GM23338 (cell line): ENCODE measurements around the gene TTC27. TPM values are rescaled to one million over a fixed set of nuclear protein-coding genes. Genes with fewer than 3 reads are reported as not detected.

Experiments
- ATAC-seq: fragments of 200-7000 bp; cut with Tn5 transposase; 3 replicates; pipeline ENCODE4 v1.9.1; 2020
- DNase-seq: peaks from one replicate; pipeline ENCODE4 v3.0.0-alpha.2; 2015; ENCODE audit warnings: low spot score
- H2AFZ ChIP-seq: fragments of 200-600 bp; sonication (generic); 2 replicates; pipeline ENCODE4 v1.8.0; 2016; ENCODE audit warnings: antibody characterized with exemption, mild to moderate bottlenecking, moderate library complexity
- H3F3A ChIP-seq: fragments of 200-600 bp; sonication (generic); replicated peaks from 2 replicates; pipeline ENCODE4 v1.8.0; 2017; ENCODE audit warnings: antibody characterized with exemption, mixed run types, low read depth
- H3K27ac ChIP-seq: fragments of 200-600 bp; sonication (generic); 2 replicates; pipeline ENCODE4 v1.6.1; 2016; ENCODE audit warnings: low read depth
- H3K27me3 ChIP-seq: fragments of 200-600 bp; sonication (generic); 2 replicates; pipeline ENCODE4 v1.8.0; 2016; ENCODE audit warnings: mild to moderate bottlenecking, mixed run types, moderate library complexity; ENCODE audit not compliant: insufficient read depth
- H3K36me3 ChIP-seq: fragments of 200-600 bp; sonication (generic); 2 replicates; pipeline ENCODE4 v1.8.0; 2016; ENCODE audit warnings: mild to moderate bottlenecking; ENCODE audit not compliant: insufficient read depth
- H3K4me1 ChIP-seq: fragments of 200-600 bp; sonication (generic); 2 replicates; pipeline ENCODE4 v1.8.0; 2016; ENCODE audit warnings: mild to moderate bottlenecking, moderate library complexity; ENCODE audit not compliant: insufficient read depth
- H3K4me2 ChIP-seq: fragments of 200-600 bp; sonication (generic); 2 replicates; pipeline ENCODE4 v1.7.1; 2017; ENCODE audit warnings: mixed run types
- H3K4me3 ChIP-seq: fragments of 200-600 bp; sonication (generic); 2 replicates; pipeline ENCODE4 v1.6.1; 2016; ENCODE audit warnings: mixed run types
- H3K79me2 ChIP-seq: fragments of 200-600 bp; sonication (generic); replicated peaks from 2 replicates; pipeline ENCODE4 v1.8.0; 2017; ENCODE audit warnings: mild to moderate bottlenecking; ENCODE audit not compliant: insufficient read depth
- H3K9me2 ChIP-seq: fragments of 200-600 bp; sonication (generic); 2 replicates; pipeline ENCODE4 v1.8.0; 2017; ENCODE audit not compliant: insufficient read depth
- H4K20me1 ChIP-seq: fragments of 200-600 bp; sonication (generic); replicated peaks from 2 replicates; pipeline ENCODE4 v1.8.0; 2017; ENCODE audit warnings: mild to moderate bottlenecking; ENCODE audit not compliant: insufficient read depth
- H3K27ac Mint-ChIP-seq: 2 replicates; pipeline ENCODE4 v1.8.0; 2020; ENCODE audit warnings: inconsistent platforms, mild to moderate bottlenecking, moderate library complexity, mixed read lengths
- H3K27me3 Mint-ChIP-seq: 3 replicates; pipeline ENCODE4 v1.8.0; 2022; ENCODE audit warnings: low read depth, mild to moderate bottlenecking, moderate library complexity, mixed read lengths, inconsistent platforms; ENCODE audit not compliant: insufficient read depth, poor library complexity
- H3K36me3 Mint-ChIP-seq: 3 replicates; pipeline ENCODE4 v1.8.0; 2021; ENCODE audit warnings: low read depth, mild to moderate bottlenecking, inconsistent platforms, moderate library complexity, mixed read lengths
- H3K4me1 Mint-ChIP-seq: 3 replicates; pipeline ENCODE4 v1.8.0; 2020; ENCODE audit warnings: mild to moderate bottlenecking, inconsistent platforms, mixed read lengths
- H3K4me3 Mint-ChIP-seq: 3 replicates; pipeline ENCODE4 v1.8.0; 2021; ENCODE audit warnings: moderate library complexity, mild to moderate bottlenecking, inconsistent platforms, mixed read lengths
- H3K9me3 Mint-ChIP-seq: 3 replicates; pipeline ENCODE4 v1.8.0; 2020; ENCODE audit warnings: moderate library complexity, mild to moderate bottlenecking, inconsistent platforms, mixed read lengths
- CREB1 ChIP-seq: fragments of 250-450 bp; sonication (Bioruptor Pico); IDR thresholded peaks from 2 replicates; pipeline ENCODE4 v1.5.0; 2020; ENCODE audit warnings: low read depth, mild to moderate bottlenecking, moderate library complexity
- ETS1 ChIP-seq: IDR thresholded peaks from 2 replicates; pipeline ENCODE4 v1.6.1; 2016; ENCODE audit warnings: antibody characterized with exemption
- EZH2 ChIP-seq: fragments of 200-600 bp; sonication (generic); IDR thresholded peaks from one replicate; pipeline ENCODE4 v1.8.0; 2017; ENCODE audit warnings: antibody characterized with exemption, mild to moderate bottlenecking, low read depth; ENCODE audit not compliant: unreplicated experiment
- EZH2phosphoT487 ChIP-seq: fragments of 200-600 bp; sonication (generic); IDR thresholded peaks from one replicate; pipeline ENCODE4 v1.8.1; 2018; ENCODE audit warnings: antibody characterized with exemption; ENCODE audit not compliant: unreplicated experiment
- JUNB ChIP-seq: IDR thresholded peaks from one replicate; pipeline ENCODE4 v1.6.1; 2016; ENCODE audit warnings: antibody characterized with exemption; ENCODE audit not compliant: unreplicated experiment
- NANOG ChIP-seq: IDR thresholded peaks from 2 replicates; pipeline ENCODE4 v1.6.1; 2016; ENCODE audit warnings: antibody characterized with exemption, borderline replicate concordance
- POLR2AphosphoS5 ChIP-seq: IDR thresholded peaks from 2 replicates; pipeline ENCODE4 v1.6.1; 2016; ENCODE audit warnings: antibody characterized with exemption, low read depth
- STAT1 ChIP-seq: IDR thresholded peaks from one replicate; pipeline ENCODE4 v1.6.1; 2016; ENCODE audit warnings: antibody characterized with exemption; ENCODE audit not compliant: unreplicated experiment
- ZNF114 ChIP-seq: fragments of 250-450 bp; sonication (Bioruptor Pico); IDR thresholded peaks from 2 replicates; pipeline ENCODE4 v1.5.0; 2020; ENCODE audit warnings: mild to moderate bottlenecking, moderate library complexity
- ZNF331 ChIP-seq: fragments of 250-450 bp; sonication (Bioruptor Pico); IDR thresholded peaks from 2 replicates; pipeline ENCODE4 v1.5.0; 2020; ENCODE audit warnings: low read depth, mild to moderate bottlenecking, moderate library complexity
- ZNF462 ChIP-seq: fragments of 250-450 bp; sonication (Bioruptor Pico); IDR thresholded peaks from 2 replicates; pipeline ENCODE4 v1.5.0; 2020; ENCODE audit warnings: mild to moderate bottlenecking, moderate library complexity
- polyA plus RNA-seq: library from polyadenylated mRNA; unstranded; fragments of >200 nt; fragmentation: Nextera tagmentation; extraction: Ambion mirVana; gene quantifications from 2 replicates; pipeline ENCODE4 v1.2.1, GENCODE V29; 2016
- total RNA-seq: library from RNA; depleted of rRNA; stranded (reverse); fragments of >200 nt; shearing (Covaris generic); gene quantifications from 2 replicates; pipeline ENCODE4 v1.2.3, GENCODE V29; 2014
- TF ChIP-seq, protein P1 (sequence below), 2 experiments: fragments of 200-600 bp in 1 of 2; sonication (generic) in 1 of 2; conservative IDR thresholded peaks; 2 replicates each; pipeline versions ENCODE4 v1.5.1 to v1.6.1; 2016 to 2017; ENCODE audit warnings: antibody characterized with exemption in 2 of 2, low read depth in 2 of 2, mild to moderate bottlenecking in 2 of 2, moderate library complexity in 1 of 2

Gene TTC27
- total and polyA plus RNA-seq, 2 experiments from 2014 or later: 11.8 to 41.3 TPM

DNA sequence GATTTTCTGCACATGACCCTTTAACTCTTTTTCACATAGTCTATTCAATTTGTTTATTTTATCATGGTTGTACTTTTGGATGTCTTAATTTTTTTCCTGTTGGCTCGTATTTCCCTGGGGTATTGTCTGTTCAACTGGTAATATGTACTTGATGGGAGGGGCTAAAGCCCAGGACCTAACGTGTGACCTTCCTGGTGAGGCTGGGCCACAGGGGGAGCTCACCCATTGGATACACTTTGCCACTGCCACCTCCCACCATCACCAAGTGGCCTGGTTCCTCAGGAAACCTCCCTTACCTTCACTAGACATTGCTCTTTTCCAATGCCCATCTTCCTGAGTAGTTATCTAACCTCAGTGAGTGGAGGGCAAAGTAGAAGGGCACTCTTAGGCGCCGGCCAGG lies 175.0 kb downstream of the TTC27 start:
- Histone ChIP-seq H3K27ac (no peak overlapping the region), H3K27me3 (no peaks in the 10 kb centered on the region), H3K4me1 (no peaks in the 10 kb centered on the region), H3K4me3 (no peak overlapping the region), H3K36me3 (no peaks in the 10 kb centered on the region), H2AFZ (no peak overlapping the region), H3K4me2 (no peak overlapping the region), H3K79me2 (no peaks in the 10 kb centered on the region), H3K9me2 (no peaks in the 10 kb centered on the region), H4K20me1 (no peaks in the 10 kb centered on the region), H3F3A (no peaks in the 10 kb centered on the region)
- Mint-ChIP-seq H3K27ac (no peak overlapping the region; the same call in 1 of the 2 replicates), H3K27me3 (no peaks in the 10 kb centered on the region), H3K9me3 (no peaks in the 10 kb centered on the region), H3K4me3 (no peak overlapping the region), H3K4me1 (no peaks in the 10 kb centered on the region), H3K36me3 (no peaks in the 10 kb centered on the region)
- ATAC-seq (no peak), DNase-seq (no peak)
- TF ChIP-seq ETS1 (no peak), ZNF114 (no peak), NANOG (no peak), STAT1 (no peak)

DNA sequence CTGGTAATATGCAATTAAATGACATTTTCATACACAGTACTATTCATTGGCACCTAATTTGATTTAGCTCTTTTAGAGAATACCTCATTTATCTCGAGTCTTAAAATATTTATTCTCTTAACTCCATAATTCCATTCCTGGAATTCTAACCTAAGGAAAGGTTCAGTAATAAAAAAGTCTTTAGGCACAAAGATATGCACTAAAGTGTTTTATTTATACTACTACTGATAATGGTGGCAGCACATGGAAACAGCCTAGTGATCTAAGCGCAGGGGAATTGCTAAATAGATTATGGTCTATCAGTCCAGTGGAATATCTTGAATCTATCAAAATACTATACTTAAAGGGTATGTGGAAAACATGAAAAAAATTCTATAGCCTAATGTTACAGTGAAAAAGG lies 176.4 kb downstream of the TTC27 start:
- no peaks in the 10 kb centered on the region for H3F3A ChIP-seq
- H4K20me1 ChIP-seq: no peaks in the 10 kb centered on the region
- H3K4me3 Mint-ChIP-seq: no peak overlapping the region
- no peak overlapping the region for H3K27ac ChIP-seq
- no peaks in the 10 kb centered on the region for H3K36me3 ChIP-seq
- H3K27me3 Mint-ChIP-seq: no peaks in the 10 kb centered on the region
- H3K4me3 ChIP-seq: no peak overlapping the region
- H3K9me3 Mint-ChIP-seq: no peaks in the 10 kb centered on the region
- H3K9me2 ChIP-seq: no peaks in the 10 kb centered on the region
- H3K4me1 Mint-ChIP-seq: no peaks in the 10 kb centered on the region
- no peaks in the 10 kb centered on the region for H3K4me1 ChIP-seq
- H3K27me3 ChIP-seq: no peaks in the 10 kb centered on the region
- no peak overlapping the region for H3K4me2 ChIP-seq
- no peak overlapping the region for H3K27ac Mint-ChIP-seq
- no peak overlapping the region for H2AFZ ChIP-seq
- no peaks in the 10 kb centered on the region for H3K79me2 ChIP-seq
- DNase-seq: no peak
- H3K36me3 Mint-ChIP-seq: no peaks in the 10 kb centered on the region
- ATAC-seq: no peak
- TF ChIP-seq, protein P1, sequence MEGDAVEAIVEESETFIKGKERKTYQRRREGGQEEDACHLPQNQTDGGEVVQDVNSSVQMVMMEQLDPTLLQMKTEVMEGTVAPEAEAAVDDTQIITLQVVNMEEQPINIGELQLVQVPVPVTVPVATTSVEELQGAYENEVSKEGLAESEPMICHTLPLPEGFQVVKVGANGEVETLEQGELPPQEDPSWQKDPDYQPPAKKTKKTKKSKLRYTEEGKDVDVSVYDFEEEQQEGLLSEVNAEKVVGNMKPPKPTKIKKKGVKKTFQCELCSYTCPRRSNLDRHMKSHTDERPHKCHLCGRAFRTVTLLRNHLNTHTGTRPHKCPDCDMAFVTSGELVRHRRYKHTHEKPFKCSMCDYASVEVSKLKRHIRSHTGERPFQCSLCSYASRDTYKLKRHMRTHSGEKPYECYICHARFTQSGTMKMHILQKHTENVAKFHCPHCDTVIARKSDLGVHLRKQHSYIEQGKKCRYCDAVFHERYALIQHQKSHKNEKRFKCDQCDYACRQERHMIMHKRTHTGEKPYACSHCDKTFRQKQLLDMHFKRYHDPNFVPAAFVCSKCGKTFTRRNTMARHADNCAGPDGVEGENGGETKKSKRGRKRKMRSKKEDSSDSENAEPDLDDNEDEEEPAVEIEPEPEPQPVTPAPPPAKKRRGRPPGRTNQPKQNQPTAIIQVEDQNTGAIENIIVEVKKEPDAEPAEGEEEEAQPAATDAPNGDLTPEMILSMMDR (conservative IDR thresholded peaks at IDR 0.05; ENCODE audit: low read depth in 2 of 2): no peak
- TF ChIP-seq NANOG (no peak), ZNF114 (no peak), ZNF331 (CRISPR knock-in tag) (no peak), EZH2 (no peak), CREB1 (CRISPR knock-in tag) (no peak), EZH2phosphoT487 (no peak), POLR2AphosphoS5 (no peak), JUNB (no peak), STAT1 (no peak), ZNF462 (CRISPR knock-in tag) (no peak), ETS1 (no peak)
